CD4-positive, alpha-beta T cell treated with Interleukin-4 for 4 hours (primary cell): ENCODE results near the gene XYLT1.
"Not testable (repeated sequence)": the region's sequence is repeated elsewhere in the genome, so short reads cannot be mapped to it uniquely, and the experiment has no call there.

Experiments
- DNase-seq: peaks from one replicate; pipeline ENCODE4 v3.0.0-alpha.2; 2020

The XYLT1 gene

DNA sequence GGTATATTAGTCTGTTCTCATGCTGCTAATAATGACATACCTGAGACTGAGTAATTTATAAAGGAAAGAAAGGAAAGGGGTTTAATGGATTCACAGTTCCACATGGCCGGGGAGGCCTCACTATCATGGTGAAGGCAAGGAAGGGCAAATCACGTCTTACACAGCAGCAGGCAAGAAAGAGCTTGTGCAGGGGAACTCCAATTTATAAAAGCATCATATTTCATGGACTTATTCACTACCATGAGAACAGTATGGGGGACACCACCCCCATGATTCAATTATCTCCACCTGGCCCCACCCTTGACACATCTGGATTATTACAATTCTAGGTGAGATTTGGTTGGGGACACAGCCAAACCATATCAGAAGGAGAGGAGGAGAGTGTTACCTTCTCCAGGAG is 17.7 kb upstream of the XYLT1 start:
- DNase-seq: no peak

DNA sequence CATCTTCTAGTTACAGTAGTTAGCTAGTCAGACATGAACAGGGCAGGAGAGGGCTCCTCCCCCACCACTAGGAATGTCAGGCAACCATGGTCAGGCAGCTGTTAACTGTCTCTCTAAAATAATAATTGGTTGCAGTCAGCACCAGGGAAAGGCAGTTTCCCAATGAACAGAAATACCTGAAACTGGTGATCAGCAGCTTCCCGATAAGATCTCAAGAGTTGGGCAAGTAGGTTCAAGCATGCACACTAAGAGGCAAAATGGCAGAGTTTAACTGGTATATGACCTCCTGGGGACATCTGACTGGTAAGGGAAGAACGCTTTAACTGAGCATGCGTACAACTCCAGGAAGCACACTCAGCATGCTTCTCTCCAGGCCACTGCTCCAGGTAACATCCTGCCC is 12.6 kb upstream of the XYLT1 start:
- DNase-seq: no peak

DNA sequence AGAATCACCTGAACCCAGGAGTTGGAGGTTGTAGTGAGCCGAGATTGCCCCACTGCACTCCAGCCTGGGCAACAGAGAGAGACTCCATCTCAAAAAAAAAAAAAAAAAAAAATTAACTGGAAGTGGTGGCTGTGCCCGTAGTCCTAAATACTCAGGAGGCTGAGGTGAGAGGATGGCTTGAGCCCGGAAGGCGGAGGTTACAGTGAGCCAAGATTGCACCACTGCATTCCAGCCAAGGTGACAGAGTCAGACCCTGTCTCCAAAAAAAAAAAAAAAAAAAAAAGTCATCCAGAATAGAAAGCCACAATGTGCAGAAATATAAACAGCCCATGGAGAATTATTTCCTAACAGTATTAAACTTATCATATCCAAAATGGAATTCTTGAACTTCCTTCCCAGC is 11.6 kb upstream of the XYLT1 start:
- DNase-seq: not testable (repeated sequence)

DNA sequence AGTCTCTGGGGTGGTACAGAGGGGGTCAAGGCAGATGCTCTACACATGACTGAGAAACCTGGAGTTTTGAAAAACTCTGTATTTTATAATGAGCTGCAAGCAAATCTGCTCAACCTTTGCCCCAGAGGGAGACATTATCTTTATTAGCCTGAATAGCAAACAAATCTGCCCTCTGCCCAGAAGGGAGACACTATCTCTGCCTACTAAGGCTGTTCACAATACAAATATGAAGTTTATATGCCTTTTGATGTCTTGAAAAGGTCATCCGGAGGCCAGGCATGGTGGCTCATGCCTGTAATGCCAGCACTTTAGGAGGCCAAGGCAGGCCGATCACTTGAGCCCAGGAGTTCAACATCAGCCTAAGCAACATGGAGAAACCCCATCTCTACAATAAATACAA is 11.0 kb upstream of the XYLT1 start:
- DNase-seq: no peak

DNA sequence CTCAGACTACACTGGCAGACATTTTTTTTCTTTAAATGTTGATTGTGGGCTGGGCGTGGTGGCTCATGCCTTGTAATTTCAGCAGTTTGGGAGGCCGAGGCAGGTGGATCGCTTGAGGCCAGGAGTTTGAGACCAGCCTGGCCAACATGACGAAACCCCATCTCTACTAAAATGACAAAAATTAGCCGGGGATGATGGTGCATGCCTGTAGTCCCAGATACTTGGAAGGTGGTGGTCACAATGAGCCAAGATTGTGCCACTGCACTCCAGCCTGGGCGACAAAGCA is 6.4 kb upstream of the XYLT1 start:
- DNase-seq: not testable (repeated sequence)

DNA sequence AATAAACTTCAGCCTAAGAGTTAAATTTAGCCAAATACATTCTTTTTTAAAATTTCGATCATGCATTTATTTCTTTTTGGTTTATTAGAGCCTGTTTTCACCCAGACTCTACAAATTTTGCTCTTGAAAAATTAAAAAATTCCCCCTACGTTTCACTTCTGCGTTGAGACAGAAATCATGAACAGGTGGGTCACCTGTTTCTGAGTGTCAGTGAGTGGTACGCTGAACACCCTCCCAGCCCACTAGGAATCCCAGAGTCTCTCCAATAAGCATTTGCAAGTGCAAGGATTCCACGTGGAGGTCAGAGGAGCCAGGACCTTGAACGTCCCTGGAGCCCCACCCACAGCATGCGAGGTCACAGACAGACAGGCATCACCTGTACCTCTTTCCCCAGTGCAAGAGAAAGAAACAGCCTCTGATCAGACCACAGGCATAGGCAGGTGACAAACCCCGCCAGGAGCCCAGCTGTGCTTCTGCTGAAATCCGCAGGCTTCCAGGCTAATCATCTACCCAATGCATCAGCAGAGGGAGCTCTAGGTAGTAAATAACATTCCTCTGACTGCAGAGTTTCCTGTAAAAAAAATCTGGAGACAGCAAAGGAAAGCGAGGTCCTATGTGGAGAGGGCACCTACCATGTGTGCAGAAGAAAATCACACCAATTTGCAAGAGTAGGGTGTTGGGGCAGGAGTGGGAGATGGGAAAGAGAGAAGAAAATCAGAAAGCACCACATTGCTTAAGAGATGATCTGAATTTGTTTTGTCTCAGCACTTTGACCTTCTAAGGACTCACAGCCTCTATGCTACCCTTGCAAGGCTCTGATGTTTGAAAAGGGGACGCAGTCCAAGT is 5.9 kb upstream of the XYLT1 start:
- peak; percentile 60 for DNase-seq

DNA sequence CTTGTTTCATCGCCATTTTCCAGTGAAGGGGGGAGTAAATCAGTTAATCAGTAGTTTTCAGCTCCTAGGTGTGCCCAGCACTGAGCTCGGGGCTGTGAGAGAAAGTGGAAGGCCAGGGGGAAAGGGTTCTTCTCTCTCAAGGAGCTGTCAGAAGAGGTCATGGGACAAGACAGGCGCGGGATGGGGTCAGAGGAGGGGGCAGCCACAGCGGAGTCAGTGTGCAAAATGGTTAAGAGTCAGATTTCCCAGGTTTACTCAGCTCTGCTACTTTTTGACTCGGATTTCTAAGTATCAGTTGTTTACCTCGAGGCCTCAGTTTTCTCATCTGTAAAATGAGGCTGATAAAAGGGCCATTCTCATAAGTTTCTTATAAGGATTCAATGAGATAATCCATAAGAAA is 4.3 kb upstream of the XYLT1 start:
- no peak for DNase-seq

DNA sequence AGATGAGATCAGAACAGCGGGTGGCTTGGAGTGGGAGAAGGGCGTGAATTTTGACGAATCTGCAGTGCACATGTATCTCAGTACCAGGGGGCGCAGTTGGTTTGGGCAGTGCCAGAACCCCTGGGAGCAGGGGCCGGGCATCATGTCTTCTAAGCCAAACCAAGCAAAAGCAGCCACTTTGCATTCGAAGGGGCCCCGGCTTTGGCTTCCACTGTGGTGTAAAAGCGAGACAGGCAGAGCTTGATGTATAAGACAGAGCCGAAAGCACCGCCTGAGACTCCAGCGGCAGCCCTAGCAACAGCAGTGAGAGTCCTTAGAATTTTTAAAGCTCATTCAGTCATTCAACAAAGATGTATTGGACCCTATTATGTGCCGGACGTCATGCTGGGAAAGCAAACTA is 3.8 kb upstream of the XYLT1 start:
- no peak for DNase-seq

DNA sequence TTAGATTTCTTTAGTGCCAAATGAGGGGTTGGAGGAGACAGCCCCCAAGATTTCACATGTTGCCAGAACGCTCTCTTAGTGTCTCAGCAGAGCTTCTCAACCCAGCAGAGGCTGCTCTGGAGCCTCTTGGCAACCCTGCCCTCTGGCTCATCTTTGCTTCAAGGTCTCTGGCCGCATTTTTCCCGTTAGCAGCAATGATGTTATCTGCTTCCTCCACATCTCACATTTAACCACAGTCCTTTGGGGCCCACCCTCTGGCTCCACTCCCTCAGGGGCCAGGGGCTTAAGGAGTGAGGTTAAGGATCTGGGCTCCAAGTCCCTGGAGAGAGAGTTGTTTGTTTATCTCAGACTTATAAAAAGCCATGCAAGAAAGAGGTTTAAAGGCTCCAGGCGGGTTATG is 3.3 kb upstream of the XYLT1 start:
- no peak for DNase-seq

DNA sequence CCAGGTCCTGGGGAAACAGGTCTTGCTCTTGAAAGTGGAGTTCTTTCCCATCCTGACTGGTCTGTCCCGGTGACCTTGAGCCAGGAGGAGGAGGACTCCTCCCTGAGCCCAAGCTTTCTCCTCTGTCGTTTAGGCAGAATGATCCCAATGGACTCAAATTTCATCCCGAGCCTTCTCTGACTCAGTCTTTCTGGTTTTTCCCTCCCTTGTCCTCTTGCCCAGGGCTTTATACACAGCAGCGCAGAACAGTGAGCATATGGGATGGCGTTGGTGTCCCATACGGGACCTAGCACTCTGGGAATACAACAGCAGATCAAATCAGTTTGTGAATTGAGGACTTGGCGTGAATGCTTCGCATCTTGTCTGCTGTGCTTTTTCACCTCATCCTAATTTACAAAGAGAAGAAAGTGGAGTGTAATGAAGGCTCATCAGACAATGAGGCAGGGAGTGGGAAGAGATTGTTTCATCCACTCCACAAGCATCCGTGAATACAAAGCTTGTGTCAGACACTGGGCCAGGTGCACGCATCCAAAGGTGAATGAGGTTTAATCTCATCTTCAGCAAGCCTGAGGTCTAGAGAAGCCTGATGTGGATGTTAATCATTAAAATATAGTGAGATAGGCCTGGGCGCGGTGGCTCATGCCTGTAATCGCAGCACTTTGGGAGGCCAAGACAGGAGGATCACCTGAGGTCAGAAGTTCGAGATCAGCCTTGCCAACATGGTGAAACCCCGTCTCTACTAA is 1.1 kb upstream of the XYLT1 start:
- no peak for DNase-seq

DNA sequence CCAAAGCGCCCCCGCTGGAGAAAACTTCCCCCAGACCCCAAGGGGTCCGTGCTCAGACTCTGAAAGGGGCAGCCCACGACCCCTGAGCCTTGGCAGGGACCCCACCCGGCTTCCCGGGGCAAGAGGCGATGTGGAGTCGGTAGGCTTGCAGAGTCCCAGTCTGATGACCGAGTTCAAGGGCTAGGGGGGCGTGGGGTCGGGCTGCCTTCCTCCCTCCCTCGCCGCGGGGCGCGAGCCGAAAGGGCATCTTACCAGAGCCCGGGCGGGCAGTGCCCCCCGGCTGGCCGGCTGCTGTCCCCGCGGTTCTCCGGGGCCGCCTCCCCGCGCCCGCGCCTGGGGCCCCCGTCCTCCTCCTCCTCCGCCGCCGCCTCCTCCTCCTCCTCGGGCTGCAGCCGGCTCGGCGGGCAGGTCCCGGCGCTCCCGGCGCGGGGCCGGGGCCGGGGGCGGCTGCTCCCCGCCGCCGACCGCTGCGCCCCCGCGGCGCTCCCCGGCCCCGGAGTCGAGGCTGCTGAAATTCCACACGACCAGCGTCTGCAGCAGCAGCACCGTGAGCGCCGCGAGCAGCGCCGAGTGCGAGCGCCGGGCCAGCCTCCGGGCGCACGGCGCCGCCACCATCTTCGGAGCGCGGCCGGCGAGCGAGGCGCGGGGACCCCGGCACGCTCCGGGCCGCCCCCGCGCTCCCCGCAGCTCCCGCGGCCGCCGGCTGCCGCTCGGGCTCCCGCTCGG is 415 bp downstream of the XYLT1 start:
- no peak for DNase-seq

DNA sequence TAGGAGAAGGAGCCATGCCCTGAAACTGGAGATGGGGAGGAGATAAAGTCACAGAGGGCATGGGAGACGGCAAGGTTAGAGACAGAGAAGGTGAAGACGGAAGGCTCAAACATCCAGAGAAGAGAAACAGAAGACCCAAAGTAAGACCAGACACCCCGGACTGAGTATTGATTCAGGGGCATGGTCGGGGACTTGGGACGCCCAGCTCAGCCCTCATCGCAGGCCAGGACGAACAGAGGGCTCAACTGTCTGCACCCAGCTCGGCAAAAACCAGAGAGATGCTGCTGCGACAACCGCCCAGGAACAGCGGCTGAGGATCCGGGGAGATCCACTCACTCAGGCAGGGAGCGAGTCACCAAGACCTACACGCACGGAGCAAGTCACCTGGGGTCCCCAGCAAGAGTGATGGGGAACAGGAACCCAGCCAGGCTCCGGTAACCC is 999 bp downstream of the XYLT1 start:
- DNase-seq: peak; percentile 22

DNA sequence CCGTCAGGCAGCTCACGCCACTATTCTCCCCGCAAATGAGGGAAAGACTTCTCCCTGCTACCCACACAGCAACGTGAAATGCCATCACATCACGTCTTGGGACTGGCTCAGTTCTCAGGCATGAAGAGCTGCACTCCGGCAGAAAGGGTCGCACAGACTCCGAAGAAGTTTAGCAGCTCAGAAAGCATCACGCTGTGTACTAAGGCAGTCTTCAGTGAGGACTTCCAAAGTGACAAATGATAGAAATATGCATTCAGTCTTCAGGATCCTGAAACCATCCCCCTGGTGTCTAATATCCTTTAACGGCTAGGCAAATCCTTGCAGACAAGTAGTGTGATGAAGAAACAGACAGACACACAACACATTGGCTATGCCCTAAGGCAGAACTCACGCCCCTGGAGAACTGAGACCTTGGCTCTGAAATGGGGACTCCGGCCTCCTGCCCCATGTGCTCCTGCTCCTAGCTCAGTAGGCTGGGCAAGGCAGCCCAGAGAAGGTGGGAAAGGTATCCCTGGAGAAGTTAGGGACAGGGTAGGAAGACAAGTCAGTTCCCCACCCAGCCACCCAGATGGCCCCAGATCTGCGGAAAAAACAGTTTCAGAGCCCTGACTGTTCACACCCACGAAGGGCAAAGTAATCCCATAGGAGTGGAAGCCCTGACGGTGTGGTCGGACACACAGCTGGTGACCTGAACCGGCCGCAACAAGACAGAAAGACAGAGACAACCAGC is 1.6 kb downstream of the XYLT1 start:
- no peak for DNase-seq

DNA sequence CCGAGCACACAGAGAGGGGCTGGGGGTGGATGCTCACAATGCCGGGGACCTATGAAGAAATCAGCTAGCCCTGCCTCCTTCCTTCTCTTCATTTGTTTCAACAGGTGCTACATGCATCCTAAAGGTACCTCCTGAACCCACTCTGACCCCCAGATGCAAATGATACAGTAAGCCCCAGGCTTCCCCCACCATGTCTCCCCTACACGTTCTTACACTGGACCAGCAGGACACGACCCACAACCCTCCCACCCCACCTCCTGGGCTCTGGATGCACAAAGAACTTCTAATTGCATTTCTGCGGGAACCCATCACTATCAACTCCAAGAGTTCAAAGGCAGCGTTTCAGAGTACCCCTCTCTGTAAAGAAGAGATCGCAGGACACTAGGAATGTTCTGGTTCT is 2.1 kb downstream of the XYLT1 start:
- no peak for DNase-seq

DNA sequence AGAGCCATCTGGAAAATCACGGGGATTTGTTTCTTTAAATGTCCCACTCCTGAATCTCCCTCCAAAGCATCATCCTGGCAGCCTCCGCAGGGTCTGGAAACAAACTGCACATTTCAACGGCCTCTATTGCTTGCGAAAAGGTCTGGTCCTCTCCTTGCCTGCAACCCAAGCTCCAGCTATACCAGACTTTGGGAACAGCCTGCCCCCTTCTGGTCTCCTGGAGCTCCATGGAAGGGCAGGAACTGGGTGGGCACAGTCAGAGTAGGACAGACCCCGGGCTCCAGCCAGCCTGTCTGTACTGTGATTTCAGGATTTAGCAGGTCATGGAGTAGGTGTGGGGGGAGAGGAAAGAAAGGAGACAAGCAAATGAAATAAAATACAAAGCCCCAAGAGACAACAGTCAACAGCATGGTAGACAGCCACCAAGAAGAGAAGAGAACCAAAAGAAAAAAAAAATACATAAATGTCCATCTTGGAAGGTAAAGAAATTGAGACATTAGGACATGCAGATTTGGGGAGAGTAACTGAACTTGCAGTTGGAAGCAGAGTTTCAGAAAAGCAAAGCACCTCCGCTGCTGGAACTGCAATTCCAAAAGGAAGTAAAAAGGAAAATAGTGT is 2.7 kb downstream of the XYLT1 start:
- DNase-seq: peak; percentile 37

DNA sequence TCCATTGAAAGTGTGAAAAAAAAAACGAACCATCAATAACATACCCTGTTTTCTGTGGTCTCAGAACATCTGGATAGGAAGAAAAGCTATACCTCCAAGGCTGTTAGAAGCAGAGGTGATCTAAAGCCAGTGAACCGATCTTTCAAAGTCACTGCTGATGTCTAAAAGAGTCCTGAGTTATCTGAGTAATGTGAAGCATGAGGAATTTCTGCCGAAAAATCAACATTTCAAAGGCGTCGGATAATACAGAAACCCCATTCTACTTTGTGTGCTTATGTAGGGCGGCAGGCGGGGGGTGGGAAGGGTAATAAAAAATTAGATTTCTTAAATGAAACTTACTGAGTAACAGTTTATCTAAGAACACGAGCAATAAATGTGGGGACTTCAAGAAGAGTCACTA is 3.9 kb downstream of the XYLT1 start:
- no peak for DNase-seq

DNA sequence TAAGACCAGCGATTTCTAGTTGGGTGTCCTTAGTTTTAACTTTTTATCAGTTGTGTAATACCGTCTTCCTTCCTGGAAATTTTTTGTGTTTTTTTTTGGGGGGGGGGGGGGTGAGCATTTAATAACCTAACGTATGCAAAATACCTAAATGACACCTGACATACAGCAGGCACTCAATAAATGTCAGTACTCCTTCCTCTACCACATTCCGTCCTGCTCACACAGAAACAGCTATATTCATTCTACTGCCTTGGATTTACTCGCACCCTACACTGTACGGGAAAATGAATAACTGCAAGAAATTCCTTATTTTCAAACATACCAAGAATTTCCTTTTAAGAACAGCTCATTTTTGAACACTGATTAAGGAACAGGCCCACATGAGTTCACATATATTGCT is 5.3 kb downstream of the XYLT1 start:
- no peak for DNase-seq

DNA sequence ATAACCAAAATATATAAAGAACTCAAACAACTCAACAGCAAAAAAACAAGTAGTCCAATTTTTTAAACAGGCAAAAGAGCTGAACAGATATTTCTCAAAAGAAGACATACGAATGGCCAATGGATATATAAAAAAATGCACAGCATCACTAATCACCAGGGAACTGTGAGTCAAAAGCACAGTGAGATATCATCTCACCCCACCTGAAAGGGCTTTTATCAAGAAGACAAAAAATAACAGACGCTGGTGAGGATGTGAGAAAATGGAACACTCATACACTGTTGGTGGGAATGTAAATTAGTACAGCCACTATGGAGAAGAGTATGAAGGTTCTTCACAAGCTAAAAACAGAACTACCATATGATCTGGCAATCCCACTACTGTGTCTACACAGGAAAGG is 7.4 kb downstream of the XYLT1 start:
- DNase-seq: no peak

DNA sequence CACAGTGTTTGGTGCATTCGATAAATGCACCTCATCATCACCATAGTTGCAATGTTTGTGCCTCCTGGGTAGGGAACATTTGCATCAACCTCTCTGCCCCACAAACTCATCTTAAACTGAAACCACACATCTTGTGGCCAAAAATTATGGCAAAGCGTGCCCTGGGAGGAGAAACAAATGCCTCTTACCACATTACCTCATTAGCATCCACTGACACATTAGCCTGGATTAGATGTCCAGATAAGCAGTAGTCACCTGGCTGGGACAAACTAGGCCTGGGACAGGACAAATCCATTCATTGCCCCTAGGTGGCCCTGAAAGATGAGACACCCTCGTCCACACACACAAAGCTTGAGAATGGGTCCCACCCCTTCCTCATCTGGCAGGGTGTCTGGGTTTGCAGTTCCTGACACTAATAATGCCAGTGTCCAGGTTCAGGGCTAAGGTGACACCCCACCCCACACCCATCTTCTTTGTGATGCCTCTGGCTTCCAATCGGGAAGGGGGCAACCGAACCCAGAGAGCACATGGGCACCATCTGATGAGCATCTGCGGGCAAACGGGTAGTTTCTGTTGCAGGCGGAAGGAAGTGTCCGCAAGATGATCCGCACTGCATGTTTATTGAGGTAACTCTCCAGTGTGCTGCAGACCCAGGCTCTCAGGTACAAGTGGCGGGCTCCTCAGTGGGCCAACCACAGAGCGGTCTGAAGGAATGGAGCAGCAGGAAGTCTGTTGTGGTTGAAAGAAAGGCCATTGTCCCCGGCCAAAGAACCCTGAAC is 8.6 kb downstream of the XYLT1 start:
- no peak for DNase-seq

DNA sequence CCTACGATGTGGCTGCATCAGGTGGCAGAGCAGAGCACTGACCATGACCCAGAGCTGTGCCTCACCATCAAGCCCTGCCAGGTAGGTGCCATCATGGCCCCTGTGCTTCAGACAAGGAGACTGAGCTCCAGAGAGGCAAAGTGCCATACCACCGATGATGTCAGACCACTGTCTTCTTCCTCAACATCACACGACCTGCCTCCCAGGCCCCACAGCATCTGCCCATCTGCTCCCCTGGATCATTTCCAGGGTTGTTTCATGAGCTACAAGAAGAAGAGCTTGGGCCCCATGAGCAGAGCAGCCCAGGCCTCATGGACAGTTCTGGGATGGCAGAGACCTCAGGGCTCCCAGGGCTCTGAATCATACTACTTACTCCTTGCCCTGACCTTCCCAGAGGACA is 9.9 kb downstream of the XYLT1 start:
- DNase-seq: no peak

DNA sequence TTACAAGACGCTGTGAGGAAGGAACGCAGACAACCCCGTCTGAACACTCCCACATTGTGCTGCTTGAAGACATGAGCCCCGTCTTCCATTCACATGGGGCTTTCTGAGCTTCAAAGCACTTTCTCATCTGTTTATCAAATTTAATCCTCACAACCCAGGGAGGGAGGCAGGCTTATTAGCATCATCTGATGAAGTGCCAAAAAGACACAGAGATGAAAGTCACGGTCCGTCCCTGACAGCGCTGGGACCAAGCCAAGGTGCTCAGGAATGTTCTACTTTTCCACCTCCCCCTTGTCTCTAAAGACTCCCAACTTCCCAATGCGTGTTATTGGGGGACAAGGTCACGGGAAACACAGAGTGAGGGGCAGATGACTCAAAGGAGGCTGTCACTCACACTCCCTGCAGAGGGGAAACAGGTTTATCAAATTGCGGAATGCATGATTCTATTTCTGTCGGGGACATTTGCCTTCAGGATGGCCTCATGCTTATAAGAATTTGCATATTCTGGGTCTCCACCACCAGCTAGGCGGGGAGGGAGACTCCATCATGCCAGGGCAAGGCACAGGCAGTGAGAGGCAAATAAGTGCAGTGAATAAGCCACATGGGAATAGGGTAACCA is 10.7 kb downstream of the XYLT1 start:
- no peak for DNase-seq

DNA sequence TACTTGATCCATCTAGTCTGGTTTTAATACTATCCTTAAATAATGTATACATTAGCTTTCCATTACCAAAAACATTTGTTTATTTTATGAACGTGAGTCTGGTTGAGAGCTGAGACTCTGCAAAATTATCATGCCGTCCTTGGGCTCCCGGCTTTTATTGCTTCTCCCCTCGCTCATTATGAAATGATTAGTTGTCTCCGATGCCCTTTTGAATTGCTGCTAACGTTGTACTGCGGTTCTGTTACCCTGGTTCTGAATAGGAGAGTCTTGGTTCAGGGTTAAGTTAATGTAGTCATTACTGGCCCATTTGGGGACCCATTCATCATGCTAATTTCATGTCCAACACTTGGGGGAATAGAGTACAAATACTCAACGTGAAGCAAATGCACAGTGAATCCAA is 12.8 kb downstream of the XYLT1 start:
- no peak for DNase-seq
